GM18517 (cell line): ENCODE results near the gene NDEL1.
"Not testable (repeated sequence)": the region's sequence is repeated elsewhere in the genome, so short reads cannot be mapped to it uniquely, and the experiment has no call there.

Experiments
- ATAC-seq: cut with Tn5 transposase; IDR thresholded peaks from one replicate; pipeline ENCODE4 v1.9.1; 2021; ENCODE audit warnings: mild to moderate bottlenecking, moderate library complexity; ENCODE audit not compliant: unreplicated experiment

Gene NDEL1, protein sequence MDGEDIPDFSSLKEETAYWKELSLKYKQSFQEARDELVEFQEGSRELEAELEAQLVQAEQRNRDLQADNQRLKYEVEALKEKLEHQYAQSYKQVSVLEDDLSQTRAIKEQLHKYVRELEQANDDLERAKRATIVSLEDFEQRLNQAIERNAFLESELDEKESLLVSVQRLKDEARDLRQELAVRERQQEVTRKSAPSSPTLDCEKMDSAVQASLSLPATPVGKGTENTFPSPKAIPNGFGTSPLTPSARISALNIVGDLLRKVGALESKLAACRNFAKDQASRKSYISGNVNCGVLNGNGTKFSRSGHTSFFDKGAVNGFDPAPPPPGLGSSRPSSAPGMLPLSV

DNA sequence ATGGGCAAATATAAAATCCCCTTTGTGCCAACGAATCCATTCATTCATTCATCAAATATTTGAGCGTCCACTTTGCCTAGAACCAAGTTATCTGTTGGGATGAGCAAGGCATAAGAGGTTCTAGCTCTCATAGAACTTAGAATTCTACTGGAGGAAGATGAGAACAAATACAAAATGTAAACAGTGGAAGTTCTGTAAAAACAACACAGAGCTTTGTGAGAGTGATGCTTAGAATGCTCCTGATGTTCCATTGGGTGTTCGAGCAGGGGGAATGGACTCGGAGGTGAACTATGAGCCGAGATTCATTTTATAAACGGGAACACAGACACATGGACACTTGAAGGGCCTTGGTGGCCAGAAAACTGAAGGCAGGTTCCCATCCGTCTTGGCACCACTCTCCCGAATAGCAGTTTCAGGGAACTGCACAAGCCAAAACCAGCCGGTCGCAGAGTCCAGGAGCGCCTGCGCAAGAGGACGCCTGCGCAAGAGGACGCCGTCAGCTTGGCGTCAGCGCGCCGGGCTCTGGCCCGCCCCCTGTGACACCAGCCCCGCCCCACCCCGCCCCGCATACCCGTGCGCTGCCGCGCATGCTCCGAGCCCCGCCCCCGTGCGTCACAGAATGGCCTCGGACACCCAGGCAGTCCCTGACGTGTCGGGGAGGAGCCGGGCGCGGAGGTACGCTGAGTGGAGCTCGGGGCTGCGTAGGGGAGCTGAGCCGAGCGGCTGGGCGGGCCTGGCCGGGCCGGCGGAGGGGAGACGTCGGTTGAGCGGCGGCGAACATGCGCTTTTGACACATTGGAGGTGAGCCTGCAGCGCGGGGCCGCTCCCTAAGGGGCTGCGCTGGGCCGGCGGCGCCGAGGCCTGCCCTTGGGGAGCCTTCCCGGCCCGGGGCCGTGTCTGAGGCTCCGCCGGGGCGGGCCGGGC is at the start of gene NDEL1:
TSS of gene NDEL1 (plus strand) at position 640 of the 924 bp plus-strand sequence. CDS start 8,388 bp downstream, outside the sequence.
- ATAC-seq: peak; percentile 91

DNA sequence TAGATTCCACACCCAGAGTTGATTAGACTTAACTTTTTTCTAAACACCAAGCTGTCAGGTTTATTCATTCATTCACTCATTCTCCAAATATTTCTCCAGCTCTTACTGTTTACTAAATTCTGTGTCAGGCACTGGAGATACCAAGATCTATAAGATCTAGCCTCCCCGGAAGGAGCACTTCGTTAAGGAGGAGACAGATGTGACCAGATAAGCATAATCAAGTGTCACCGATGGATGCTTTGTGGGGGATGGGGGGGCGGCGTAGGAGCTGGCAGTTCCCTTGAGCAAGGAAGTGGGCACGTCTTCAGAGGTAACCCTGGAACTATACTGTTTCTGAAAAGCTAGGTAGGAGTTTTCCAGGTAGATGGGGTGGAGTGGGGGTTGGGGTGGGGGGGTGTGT is 48.8 kb upstream of the NDEL1 start:
- no peak for ATAC-seq

DNA sequence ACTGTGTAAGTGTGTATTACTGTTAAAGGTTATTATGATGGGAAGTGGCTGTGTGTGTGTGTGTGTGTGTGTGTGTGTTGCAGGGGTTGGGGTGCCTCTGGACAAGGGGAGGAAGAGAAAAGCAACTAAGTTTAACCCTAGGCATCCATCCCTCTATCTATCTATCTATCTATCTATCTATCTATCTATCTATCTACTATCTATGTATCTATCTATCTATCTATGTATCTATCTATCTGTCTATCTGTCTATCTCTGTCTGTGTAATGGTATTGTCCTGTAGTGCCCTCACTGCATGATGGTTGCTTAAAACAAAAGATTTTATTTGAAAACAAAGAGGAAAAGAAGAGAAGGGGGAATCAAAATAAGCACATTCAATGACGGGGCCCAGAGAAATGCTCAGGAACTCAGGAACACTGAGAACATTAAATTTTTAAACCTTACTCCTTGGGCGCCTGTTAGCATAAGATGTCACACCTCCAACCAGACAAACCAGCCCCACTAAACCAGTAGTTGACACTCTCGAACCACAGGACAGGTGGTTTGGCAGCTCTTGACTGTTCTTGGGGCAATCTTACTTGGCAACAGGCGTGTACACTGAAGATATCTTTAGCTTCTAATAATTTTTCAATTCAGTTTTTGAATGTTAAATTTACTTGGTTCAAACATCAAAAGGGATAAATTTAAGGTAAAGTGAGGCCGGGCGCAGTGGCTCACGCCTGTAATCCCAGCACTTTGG is 47.6 kb upstream of the NDEL1 start:
- no peak for ATAC-seq

DNA sequence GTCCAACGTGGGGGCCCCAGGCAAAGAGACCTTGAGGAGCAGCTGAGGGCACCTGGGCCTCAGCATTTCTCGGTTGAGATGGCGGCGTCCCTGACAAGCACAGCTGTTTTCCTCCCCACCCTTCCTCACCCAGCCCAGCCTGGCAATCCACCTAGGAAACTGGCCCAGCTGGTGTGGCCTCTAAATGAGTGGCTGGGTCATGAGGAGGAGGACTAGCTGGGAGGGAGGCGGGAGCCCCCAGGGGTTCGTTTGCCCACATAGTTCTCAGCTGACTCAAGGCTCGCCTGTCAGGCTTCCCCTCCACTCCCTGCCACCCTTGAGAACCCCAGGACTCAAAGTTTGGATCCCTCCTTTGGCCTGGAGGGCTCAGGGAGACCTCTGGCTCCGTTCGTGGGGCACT is 44.0 kb upstream of the NDEL1 start:
- no peak for ATAC-seq

DNA sequence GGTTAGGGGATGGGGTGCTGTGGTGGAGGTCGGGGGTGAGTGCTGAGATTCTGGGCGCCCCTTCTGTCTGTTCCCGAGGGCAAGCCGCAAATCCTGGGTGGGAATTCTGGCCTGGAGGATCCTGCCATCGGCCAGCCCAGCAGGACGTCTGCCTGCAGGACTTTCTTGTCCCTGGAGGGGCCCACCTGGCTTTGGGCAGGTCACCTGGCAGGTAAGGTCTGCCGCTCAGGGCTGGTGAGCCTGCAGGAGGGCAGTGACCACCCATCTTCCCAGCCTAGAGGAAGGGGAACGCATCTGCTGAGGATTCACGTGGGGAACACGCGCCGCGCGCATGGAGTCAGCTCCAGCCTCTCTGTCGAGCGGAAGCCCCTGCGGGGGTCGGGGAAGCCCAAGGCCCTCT is 43.4 kb upstream of the NDEL1 start:
- no peak for ATAC-seq

DNA sequence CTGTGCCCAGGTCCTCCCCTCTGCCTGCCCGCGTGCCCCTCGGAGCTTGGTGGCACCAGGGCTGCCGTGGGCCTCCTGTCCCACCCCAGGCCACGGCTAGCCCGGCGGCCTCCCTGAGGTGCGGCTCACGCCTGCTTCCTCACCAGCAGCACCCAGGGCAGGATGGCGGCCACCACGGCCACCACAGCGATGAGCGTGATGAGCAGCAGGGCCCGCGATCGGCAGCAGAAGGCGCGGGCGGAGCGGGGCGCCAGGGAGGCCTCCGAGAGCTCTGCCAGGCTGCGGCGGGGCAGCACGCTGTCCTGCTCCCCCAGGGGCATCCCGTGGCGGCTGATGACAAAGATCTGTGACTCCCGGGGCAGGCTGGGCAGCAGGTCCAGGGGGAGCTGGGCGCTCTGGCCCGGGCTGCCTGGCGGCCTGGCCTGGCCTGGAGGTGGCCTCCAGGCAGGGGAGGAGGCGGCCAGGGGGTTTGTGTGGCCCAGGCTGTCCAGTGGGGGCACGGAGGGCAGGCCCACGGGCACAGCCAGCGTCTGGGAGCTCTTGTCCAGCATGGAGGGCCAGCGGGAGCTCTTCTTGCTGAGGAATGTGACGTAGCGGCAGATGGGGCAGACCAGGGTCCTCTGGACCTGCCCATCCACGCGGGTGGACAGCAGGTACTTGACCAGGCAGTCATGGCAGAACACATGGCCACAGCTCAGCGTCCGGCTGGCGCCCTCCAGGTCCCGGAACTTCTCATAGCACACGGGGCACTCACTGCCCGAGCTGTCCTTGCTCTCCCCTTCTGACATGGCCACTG is 42.8 kb upstream of the NDEL1 start:
- no peak for ATAC-seq

DNA sequence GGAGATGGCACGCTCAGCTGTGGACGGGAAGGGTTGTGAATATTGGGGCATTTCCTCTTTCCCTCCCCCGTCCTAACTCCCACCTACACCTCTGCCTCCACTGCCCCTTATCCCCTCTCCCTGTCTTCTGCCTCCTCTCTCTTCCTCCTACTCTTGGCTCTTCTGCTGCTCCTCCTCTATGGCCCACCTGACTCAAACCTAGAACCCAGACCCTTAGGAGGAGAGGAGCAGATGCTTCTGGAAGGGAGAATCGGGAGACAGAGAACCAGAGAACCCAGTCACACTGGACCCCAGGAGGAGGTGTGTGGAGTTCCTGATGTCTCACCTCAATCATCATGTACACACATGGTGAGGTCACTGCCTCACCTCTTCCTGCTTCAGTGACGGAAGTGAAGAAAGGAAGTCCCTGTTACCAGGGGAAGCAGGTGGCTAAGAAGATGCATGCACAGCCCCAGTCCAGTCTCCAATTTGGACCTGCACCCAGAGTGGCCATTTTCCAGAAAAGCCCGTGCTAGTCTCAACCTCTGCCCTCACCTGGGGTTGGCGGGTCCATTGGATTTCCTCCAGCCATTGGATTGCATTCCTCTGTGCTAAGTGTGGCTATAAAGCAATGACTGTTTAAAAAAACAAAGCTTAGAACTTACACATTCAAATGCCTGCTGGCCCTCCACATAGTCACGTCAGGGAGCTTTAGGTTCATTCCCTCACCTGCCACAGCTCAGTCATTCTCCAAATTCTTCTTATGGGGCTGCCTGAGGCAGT is 42.0 kb upstream of the NDEL1 start:
- ATAC-seq: no peak

DNA sequence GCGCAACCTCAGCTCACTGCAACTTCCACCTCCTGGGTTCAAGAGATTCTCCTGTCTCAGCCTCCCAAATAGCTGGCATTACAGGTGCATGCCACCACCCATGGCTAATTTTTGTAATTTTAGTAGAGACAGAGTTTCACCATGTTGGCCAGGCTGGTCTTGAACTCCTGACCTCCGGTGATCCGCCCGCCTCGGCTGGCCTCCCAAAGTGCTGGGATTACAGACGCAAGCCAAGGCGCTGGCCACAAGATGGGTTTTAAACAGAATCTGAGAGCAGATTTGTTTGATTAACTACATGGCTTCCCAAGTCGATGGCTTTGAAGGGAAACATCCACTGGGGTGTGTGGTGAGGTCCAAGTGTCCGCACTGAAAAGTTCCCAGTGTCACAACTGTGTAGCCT is 41.2 kb upstream of the NDEL1 start:
- ATAC-seq: not testable (repeated sequence)

DNA sequence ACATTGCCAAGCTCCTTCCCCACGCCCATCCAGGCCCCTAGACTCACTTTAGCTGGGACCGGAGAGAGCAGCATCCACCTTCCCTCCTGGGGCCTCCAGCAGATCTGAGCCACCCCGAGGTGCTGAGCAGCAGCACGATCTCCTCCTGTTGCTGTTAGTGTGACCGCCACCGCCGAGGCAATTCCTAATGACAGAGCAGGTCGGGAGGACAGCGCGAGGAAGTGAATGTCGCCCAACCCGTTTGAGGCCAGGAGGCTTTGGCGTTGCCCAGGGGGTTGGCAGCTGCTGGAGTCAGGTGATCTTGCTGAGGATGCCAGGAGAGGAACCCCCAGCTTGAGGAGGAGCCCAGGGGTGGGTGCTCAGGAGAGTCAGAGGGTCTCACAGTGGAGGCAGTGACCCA is 38.0 kb upstream of the NDEL1 start, which contains the start of gene RNF222:
TSS of gene RNF222 (minus strand) at position 192 of the 400 bp plus-strand sequence. CDS start 4,366 bp downstream, outside the sequence.
- ATAC-seq: no peak

DNA sequence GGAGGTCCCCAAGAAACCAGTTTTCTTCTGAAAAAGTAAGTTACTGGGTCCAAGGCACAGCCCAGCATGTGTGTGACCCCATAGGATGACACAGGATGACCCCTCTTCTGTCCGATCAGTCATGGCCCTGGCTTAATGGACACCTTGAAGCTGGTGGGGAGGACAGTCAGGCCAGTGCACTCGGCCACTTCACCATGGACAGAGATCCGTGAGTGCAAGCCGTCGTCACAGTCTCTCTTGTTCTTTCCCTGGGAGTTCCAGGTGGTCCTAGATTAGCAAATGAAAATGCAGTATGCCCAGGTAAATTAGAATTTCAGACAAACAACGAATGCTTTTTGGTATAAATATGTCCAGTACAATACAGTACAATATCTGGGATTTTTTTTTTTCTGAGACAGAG is 36.7 kb upstream of the NDEL1 start:
- no peak for ATAC-seq

DNA sequence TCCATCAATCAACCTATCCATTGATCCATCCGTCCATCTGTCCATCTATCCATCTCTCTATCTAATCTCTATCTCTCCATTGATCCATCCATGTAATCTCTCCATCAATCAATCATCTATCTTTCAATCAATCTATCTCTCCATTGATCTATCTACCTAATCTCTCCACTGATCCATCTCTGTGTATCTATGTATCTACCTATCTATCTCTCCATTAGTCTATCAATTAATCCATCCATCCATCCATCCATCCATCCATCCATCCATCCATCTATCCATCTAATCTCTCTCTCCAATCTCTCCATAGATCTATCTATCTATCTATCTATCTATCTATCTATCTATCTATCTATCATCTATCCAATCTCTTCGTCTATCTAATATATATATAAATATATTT is 34.6 kb upstream of the NDEL1 start:
- no peak for ATAC-seq

DNA sequence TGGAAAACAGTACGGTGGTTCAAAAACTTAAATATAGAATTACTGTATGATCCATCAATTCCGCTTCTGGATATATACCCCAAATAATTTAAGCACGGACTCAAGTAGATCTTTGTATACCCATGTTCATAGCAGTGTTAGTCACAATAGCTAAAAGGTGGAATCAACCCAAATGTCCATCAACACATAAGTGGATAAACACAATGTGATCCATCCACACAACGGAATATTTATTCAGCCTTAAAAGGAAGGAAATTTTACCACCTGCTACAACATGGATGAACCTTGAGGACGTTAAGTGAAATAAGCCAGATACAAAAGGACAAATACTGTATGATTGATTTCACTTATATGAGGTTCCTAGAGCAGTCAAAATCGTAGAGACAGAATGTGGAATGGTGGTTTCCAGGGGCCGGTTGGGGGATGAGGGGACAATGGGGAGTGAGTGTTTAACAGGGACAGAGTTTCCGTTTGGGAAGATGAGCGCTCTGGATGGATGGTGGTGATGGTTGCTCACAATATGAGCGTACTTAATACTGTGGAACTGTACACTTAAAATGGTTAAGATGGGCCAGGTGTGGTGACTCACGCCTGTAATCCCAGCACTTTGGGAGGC is 32.7 kb upstream of the NDEL1 start:
- ATAC-seq: no peak

DNA sequence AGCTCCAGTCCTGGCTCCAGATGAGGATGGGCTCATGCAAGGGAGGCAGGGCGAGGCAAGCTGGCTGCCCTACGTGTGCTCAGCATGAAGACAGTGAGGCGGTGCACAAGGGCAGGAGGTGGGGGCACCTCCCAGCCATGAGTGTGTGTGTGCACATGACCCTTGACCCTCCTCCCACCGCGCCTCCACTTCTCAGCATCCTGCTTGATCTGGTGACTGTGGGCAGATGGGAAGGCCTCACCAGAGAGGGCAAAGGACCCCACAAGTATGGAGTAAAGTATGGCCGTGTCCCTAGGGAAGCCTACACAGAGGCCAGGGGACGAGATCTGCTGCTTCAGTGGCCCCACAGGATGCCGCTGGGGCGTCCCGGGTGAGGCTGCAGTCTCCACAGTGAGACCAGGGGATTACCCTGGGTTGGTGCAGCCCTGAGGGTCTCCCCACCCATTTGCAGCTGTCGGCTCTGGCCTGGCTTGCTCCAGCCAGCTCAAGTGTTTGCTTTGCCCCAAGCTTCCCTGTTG is 30.1 kb upstream of the NDEL1 start:
- no peak for ATAC-seq

DNA sequence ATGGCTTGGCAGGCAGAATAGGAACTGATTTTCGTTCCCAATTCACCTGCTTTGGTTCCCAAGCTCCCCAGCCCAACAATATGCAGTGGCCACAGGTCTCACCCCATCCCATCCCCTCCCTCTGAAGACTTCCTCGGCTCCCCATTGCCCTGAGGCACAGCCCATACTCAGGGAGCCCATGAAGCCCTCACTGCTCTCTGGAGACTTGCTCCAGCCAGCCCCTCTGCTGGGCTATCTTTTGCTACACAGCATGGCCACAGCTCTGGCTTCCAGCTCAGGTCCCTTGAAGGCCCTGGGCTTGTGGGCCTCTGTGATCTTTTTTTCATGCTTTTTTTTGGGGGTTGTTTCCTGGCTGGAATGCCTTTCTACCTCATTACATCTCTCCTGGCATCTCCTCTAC is 29.5 kb upstream of the NDEL1 start:
- no peak for ATAC-seq

DNA sequence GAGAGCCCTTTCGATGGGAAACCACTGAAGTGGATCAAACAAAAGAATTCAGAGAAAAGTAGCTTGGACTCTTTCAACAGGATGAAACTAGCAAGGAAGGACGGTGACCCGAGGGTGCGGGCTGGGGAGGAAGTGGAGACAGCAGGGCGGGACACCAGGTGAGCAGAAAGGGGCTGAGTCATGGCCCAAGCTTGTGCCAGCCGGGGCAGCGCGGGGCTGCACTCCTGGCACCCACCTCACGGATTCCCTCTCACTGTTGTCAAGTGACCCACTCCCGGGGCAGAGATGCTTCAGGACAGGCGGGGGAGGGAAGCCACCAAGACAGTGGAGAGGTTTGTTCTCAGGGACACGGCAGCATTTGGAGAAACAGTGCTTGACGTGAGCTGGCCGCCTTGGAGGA is 27.3 kb upstream of the NDEL1 start:
- no peak for ATAC-seq

DNA sequence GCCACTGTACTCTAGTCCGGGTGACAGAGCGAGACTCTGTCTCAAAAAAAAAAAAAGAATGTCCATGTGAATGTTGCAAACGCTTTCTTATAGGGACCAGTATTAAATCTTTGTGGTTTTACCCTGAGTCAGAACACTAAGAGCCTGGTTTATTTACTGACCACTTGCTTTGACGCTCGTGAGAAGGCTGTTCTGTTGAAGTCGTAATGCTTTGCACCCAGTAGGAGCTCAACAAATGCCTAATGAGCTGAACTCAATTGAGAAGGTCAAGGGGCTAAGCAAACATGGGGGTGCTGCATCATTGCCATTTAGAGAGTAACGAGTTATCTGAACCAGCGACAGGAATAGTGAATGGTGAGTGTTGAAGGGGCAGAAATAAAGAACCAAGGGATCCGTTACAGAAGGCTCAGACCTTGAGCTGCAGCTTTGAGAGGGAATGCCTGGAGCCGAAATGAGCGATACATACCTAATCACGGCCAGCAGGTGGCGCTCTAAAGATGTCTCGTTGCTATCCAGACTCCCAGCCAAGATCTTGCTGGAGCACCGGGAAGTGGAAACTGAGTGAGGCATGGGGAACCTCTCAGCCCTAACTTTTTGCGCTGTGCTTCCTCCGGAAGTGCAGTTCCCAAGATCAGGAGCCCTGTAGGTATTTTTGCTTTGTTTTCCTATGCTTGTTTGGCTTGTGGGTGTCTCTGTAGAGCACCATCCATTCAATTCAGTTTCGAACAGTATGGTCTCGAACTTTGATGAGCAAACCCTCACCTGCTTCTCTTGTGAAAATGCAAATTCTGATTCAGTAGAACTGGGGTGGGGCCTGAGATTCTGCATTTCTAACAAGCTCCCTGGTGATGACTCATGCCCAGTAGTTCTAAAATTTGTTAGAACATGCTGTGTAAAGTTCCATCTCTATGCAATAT is 25.5 kb upstream of the NDEL1 start:
- no peak for ATAC-seq

DNA sequence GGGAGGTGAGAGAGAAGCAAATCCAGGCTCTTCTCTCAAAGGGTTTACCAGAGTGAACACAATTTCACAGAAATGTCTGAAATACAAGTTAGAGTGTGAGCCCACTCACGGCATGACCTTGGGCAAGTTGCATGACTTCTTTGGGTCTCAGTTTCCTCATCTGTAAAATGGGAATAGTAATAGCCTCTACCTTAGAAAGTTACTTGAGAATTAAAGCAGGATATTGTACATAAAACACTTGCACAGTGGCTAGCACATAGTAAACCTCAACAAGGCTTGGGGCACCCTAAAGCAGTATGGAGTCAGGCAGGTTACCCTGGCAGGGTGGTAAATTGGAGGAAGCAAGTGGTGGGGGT is 24.8 kb upstream of the NDEL1 start:
- no peak for ATAC-seq

DNA sequence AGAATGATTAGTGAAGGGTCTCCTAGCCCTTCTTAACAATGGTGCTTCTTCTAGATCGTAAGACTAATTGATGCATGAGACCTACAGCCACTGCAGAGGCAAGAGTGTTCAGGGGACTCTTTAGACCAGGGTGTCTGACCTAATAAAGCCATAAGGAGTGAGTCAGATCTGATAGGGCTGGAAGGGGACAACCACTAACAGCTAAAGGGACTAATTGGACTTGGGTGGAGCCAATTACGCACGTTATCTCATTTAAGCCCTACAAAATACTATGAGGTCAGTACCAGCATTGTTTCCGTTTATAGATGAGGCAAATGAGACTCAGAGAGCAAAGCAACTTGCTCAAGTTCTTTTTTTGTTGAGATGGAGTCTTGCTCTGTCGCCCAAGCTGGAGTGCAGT is 23.6 kb upstream of the NDEL1 start:
- no peak for ATAC-seq
